Lung microvascular endothelial cell (primary cell): ENCODE data around the gene FRY. TPM values are rescaled to one million over a fixed set of nuclear protein-coding genes. Genes with fewer than 3 reads are reported as not detected.
A peak's percentile ranks its signal among the peaks of the same experiment; 100 is the strongest.

Source experiments
- DNase-seq, 2 donors: peaks; one replicate each; pipeline versions ENCODE4 v3.0.0 to v3.0.0-alpha.2; 2010; ENCODE audit warnings: low read depth in 2 of 2
- total RNA-seq: library from RNA; depleted of rRNA; stranded (reverse); fragments of >200 nt; gene quantifications from 2 replicates; pipeline ENCODE4 v1.2.1, GENCODE V29; 2014

Gene FRY
- total RNA-seq, 1 donor from 2014 or later, result 156 TPM

DNA sequence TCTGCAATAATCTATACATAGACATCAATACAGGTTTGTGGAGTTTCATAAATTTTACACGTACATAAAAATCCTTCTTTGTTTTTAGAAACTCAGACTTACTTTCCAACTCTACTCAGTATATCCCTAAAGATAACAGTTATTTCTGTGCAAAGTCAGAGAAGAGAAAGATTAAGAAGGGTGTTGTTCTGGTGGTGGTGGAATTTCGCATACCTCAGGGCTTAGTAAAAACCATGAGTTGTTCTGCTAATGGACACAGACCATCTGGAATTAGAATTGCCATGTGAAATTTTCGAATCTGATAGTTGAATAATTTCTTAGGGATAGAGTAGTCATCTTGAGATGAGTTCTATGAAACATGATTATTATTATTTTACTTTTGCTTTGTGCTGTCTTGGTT, 180.8 kb downstream of the FRY start:
- DNase-seq, result no peak

DNA sequence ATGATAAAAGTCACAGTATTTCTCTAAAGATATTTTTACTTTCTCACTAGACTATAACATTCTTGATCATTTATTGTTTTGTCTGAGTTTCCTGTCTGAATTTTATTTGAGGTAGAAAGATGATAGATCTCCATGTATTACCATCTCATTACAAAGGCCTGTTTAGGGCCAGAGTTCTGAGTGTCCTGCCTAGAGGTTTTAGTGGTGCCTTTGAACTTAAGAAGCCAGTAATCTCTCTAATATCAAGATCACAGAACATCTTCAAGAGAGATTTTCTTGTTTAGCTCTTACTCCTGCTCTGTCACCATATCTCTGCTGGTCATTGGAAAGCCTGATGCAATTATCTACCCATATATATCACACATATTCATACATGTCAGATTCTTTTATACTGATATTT, 182.1 kb downstream of the FRY start:
- no peak for DNase-seq

DNA sequence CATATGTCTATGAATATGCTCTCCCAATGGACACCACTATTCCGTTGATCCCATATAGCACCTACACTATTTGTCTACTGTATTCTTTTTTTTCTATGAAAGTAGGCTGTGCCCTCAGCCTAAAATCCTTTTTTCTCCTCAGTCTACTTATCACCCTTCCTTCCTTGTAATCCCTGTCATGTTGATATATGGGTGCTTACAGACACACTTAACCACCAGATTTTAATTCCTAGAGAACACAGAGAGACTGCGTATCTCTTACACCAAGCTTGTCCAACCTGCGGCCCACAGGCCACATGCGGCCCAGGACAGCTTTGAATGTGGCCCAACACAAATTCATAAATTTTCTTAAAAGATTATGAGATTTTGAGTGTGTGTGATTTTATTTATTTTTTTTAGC, 182.5 kb downstream of the FRY start:
- DNase-seq, result no peak

DNA sequence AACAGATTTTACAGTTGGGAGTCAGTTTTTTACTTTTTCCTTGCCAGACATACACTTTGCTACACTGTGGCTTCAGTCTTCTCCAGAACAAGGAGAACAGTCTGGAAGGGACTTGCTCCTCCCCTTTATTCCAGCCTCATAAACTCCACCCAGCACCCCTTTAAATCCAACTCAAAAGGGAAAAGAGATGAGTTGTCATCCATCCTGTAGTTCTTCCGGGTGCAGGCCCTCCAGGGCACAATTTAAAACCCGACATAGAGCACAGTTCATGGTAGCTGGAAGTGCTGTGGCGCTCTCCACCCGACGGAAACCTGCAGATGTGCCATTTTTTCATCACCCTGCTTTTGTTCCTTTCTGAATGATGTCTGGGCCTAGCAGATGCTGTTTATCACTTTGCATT, 184.7 kb downstream of the FRY start:
- no peak for DNase-seq

DNA sequence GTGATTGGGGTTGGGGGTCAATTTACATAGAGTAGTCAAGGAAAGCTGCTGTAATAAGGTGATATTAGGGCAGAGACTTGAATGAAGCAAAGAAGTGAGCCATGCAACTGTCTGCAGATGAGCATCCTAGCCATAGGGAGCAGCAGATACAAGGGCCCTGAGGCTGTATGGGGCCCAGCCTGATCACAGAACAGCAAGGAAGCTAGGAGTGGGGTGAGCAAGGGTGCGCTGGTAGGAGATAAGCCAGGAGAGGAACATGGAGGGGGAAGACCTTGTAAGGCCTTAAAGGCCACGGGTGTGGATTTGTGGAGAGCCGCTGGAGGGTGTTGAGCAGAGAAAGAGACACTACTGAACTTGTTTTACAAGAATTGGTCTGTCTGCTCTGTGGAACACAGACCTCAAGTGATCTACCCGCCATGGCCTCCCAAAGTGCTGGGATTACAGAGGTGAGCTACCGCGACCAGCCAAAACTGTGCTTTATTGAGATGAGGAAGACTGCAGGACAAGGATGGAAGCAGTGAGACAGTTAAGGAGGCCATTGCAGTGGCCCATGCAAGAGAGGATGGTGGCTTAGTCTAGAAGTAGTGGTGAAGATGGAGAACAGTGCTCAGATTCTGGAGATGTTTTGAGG, 190.6 kb downstream of the FRY start:
- no peak for DNase-seq

DNA sequence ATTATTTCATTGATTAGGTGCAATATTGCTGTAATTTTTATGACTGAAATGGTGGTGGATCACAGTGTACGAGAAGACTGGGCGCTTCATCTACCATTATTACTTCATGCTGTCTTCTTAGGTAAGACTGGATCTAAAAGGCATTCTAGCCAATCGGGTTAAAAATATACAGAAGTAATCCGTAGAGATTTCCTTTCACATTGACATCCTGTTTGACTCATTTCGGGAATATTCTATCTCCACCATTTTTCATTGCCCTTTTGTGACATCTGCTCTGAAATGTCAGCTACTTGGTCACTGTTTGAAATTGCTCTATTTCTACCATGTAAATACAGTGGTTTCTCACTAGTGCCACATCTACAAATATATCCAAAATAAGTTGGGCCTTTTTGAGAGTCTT, 193.3 kb downstream of the FRY start:
- peak in 1 of 2 donors; percentile 16 for DNase-seq

DNA sequence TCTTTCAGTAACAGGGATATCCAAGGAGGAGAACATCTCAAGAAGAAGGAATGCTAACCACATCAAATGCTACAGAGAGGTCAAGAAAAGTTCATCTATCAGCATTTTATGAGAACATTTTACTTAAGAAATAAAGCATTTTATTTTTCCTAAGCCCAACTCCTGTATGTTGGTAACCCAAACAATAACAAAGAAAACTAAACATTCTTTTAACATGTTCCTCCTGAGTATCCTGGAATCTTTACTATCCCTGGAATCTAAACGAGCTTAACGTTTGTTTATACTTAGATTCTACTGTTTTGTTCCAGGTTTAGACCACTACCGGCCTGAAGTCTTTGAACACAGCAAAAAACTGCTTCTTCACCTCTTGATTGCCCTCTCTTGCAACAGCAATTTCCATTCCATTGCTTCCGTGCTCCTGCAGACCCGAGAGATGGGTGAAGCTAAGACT, 193.9 kb downstream of the FRY start:
- peak in 1 of 2 donors; percentile 6 for DNase-seq

DNA sequence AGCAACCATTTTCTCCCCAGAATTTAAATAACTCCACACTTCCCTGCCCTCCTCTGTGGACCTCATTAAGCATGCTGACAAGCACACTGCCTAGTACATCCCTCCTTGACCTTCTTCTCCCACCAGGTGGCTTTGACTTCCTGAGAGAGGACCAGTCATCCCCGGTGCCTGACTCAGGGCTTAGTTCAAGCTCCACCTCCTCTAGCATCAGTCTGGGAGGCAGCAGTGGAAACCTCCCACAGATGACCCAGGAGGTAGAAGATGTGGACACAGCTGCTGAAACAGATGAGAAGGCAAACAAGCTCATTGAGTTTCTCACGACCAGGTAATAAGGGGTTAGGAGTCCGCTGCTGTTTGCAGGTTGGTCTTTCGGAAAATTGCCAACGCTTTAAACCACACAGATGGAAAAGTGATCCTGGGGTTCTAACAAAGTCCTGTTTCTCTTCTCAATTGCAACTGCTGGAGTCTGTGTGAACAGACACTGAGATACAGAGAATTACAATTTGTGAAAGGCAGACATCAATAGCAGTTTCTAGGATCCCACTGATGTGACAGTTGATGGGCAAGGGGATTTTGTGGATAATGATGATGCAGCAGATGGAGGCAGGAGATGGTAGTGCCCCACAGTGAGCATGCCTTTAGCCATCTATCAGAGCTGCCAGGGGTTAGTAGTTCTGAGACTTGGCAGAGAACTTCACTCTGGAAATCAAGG, 196.9 kb downstream of the FRY start:
- peak in 1 of 2 donors; percentile 78 for DNase-seq

DNA sequence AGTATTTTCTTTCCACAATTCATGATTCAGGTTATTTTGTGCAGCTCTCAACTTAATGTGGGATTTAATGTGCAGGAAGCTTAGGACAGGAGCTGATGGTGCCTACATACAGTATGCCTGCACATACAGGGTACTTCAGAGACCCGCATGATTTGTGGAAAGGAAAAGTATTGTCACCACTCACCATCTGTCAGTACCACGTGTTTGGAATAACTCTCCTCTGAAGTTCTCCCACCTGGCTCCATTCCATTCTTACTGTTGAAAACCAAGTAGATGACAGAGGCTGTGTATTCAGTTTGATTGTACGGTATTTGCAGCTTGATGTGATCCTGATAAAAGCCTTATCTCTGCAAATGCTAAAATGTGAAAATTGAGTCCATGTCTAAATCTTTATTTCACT, 197.9 kb downstream of the FRY start:
- peak in 1 of 2 donors; percentile 39 for DNase-seq

DNA sequence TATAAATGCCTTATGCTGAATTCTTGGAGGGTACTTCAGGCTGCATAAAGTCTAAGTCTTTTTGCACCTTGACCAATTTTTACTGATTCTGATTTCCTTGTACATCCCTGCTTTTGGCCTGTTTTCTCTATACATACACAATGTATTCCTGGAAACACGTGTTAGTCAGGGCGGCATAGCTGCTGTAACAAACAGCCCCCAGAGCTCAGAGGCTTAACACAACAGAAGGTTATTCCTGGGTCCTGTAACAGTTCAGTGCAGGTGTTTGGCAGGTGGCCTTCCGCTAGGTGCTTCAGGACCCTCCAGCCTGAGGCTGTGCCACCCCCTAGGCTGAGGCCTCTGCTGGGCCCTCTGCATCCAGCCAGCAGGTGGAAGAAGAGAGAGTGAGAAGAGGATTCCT, 200.7 kb downstream of the FRY start:
- DNase-seq, result no peak

DNA sequence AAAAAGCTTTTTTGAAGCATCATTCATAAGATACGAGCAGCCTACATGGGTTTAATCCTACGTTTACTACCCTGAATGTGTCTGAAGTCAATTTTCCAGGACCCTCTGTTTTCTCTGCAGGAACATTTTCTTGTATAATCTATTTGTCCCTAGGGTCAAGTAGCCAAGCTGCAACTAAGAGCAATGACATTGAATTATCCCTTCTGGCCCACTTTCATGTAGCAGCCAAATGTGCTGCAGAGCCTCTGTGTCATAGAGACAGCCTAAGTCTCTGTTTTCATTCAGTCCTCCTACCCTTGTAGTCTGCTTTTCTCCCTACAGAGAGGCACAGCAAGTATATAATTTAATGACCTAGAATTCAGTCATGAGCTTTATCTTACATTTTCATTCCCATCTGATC, 201.5 kb downstream of the FRY start:
- no peak for DNase-seq

DNA sequence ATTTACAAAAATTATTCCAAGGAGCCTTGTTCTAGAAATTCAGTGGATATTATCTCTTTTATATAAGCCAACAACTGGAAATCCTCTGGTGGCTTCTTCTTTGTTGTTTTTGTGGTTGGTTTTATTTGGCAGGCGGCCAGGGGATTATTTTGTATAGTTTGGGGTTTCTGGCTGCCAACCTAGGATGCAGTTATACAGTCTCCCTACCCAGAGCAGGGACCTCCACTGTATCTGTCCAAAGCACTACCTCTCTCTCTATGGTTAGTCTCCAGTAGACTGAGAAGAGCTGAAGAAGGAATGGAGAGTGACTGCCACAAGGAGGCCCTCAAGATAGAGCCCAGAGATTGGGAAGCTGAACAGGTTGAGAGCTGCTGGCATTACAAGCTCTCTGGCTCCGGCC, 203.3 kb downstream of the FRY start:
- no peak for DNase-seq

DNA sequence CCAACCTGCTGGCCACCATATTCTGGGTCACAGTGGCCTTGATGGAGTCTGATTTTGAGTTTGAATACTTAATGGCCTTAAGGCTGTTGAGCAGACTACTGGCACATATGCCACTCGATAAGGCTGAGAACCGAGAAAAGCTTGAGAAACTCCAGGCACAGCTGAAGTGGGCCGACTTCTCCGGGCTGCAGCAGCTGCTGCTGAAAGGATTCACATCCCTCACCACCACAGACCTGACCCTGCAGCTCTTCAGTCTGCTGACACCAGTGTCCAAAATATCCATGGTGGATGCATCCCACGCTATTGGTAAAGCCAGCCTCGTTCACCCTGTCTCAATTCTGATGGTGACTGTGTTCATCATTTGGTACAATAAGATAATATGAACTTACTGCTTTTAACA, 206.1 kb downstream of the FRY start:
- no peak for DNase-seq

DNA sequence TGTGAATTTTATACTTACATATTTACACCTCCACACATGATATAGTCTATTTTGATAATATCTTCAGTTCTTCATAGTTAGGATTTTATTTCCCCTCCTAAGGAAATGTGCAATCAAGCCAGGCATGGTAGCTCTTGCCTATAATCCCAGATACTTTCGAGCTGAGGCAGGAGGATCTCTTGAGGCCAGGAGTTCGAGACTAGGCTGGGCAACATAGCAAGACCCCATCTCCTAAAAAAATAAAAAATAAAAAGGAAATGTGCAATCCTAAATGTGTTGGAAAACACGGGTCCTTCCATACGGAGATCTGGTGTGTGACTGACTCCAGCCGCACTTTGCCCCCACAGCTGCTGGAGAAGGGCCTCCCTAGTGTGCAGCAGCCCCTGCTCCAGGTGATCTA, 212.1 kb downstream of the FRY start:
- DNase-seq, result no peak

DNA sequence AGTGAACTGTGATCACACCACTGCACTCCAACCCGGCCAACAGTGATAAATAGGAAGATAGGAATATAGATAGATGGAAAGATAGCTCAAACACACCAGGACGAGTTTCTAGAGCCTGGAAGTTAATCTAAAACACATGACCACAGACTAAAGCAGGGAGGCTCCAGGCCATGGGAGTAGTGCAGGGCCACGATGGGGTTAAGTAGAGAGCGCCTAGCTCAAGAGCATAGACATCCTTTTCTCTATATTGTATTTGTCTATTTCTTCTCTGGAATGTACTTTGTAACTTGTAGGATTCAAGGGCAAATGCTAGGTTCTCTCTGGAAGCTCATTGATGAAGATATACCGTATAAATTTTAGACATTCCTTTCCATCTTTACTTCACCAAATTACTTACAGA, 214.0 kb downstream of the FRY start:
- no peak for DNase-seq

DNA sequence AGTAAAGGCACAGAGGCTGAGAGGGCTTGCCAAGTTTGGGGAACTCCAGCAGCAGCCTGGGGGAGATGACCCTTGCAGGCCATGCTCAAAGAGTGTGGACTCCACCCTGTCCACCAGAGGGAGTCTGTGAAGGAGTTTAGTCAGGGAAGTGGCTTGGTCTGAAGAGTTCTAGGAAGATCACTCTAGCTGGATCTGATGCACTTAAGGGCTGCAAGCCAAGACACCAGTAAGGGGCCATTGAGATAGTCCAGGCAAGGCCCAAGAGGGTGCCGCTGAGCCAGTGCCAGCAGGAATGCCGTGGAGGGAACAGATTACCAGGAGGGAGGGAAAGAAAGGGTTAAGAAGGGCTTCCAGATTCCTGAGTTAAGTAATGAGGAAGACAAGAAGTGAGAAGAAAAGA, 214.9 kb downstream of the FRY start:
- DNase-seq, result peak; percentile 69 to 84

DNA sequence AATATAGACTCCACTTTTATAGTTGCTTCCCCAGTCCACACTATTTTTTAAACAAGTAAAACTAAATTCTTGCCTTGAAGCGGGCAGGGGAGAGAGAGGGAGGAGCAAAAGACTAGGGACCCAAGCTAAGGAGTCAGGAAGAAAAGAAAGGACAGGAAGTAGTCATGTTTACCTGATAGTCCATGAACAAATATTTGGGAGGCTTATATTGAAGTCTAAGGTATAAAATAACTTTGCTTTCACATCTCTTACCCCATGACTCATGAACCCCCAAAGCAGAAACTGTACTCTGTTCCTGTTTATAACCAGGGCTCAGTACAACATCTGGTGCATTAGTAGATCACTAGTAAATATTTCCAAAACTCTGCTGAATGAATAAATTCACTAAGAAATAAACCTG, 216.3 kb downstream of the FRY start:
- DNase-seq, result no peak

DNA sequence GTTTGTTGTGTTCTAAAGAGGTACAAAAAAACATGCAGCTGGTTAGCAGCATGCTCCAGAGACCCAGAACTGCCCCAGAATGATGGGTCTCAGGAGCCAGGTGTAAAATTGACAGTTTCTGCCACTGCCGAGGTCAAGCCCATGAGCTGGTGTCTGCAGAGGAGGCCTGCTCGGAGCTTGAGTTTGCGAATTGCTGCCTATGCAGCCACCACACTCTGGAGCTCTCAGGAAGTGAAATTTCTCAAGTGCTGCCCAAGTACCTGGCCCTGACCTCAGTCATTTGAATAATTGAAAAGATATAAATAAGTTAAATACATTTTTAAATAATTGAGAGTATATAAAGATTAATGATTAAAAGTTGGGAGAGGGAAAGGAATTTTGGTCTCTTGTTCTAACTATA, 217.2 kb downstream of the FRY start:
- DNase-seq, result no peak

DNA sequence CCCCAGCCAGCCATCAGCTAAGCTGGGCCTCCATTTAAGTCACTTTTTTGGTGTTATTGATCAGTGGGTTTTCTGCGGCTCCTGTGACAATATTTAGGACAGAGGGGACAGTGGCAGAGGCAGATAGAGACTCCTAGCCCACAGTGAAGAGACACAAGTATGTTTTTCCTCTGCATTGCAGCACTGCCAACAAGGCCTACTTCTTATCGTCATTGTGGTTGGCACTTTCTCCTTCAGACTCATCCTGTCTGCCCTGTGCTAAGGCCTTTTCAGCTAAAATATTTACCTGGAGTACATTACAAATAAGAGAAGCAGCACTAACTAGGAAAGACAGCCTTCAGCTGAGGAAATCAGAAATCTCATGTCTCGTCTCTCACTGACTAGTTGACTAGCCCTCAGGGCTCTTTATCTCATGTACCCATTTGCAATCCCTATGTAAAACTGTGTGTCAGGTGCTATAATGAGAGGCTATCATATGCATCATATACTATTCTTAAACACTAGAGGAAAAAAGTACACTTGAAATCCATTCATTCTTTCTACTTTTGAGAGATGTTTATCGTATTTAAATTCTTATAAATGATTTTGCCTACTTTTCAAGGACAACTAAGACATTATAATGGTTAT, 221.4 kb downstream of the FRY start:
- no peak for DNase-seq

DNA sequence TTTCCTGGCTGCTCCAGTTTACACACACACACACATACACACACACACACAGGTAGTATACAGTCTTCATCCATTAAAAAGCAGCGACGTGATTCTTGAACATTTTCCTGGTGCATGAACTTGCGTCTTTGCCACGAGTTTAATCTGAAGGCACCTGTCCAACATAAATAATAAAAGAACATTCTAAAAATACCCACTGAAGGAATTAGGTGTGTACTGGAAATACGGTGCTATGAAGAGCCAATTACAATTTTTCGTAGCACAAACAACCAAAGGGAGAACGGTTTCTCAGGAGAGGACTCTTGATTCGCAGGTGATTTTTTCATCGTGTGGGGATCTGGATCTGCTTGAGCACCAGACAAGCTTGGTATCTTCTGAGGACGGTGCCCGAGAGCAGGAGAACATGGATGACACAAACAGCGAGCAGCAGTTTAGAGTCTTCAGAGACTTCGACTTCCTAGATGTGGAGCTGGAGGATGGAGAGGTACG, 222.4 kb downstream of the FRY start:
- peak in 1 of 2 donors; percentile 41 for DNase-seq

DNA sequence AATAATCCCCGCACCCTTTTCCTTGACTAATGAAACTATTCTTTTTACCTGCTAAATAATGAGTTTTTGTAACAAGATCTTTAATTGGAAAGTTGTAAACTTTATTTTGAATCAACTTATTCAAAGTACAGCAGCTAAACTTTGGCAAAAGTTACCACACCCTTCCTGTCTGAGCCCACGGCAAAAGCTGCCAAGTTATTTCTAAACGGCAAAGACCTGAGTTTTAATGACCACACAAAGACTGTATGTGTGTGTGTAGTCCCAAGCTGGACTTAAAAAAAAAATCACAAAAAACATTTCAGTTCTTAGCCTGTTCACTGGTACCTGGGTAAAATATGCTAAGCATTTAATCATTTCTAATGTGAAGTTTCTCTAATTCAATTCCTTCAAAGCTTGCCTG, 222.8 kb downstream of the FRY start:
- peak in 1 of 2 donors; percentile 41 for DNase-seq

DNA sequence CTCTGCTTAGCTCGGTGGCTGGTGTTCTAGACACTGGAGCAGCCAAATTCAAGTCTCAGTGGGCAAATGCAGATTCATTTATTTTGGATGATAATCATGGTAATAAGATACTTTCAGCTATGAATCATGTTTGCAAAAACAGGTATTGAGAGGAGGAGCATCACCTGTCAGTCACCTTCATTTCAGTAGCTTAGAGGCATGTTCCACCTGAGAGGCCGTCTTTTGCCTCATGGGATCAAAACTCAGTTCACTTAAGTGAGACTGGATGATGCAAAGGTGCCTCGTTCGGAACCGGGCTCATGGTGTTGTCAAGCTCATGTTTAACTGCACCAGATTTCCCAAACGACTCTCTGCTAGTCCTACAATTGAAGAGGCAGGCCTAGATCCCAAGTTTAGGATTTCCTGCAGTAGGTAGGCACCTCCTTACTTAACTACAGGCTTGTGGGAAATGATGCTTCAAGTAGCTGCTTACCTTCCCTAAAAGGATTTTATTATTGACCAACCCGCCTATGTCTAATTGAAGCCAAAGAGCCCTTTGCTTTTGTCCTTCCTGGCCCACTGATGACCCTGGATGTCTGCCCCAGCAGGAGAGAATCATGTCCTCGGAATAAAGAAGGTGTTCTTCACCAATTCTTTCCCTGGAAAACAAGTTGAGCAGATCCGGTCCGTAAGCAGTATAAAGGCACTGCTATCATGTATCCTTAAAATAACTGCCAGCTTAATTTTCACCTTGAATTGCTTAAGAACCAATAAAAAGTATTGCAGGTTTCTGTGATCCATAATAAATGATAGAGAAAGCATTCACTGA, 223.5 kb downstream of the FRY start:
- peak in 1 of 2 donors; percentile 6 for DNase-seq
